ENCODE measurements around the gene LARP4. TPM values are rescaled to one million over a fixed set of nuclear protein-coding genes. Genes with fewer than 3 reads are reported as not detected.

The LARP4 gene
- total and polyA plus RNA-seq, 2 of the 4 experiments (the other 2 are of a cell fraction) = 11.3 to 42.5 TPM

DNA sequence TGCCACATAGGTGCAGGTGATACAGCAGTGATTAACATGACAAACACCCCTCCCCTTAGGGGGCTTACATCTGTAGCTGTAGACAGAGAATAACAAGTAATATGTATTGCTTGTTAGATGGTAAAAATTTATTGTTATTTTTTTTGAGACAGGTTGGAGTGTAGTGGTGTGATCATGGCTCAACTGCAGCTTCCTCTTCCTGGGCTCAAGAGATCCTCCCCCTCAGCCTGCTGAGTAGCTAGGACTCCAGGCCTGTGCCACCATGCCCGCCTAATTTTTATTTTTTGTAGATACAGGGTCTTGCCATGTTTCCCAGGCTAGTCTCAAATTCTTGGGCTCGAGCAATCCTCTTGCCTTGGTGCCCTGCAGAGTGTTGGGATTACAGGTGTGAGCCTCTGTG lies 123.9 kb downstream of the LARP4 start:
- Histone ChIP-seq H4K8ac (ENCODE audit: low read depth in 2 of 2, low read length in 2 of 2) (no peak overlapping the region), H2AK9ac (replicated peaks; ENCODE audit: low read depth, low read length, poor library complexity) (no peak overlapping the region), H3K4me3 (ENCODE audit: insufficient read depth, low read depth, low read length) (no peak overlapping the region), H4K5ac (ENCODE audit: low read depth, low read length) (no peak overlapping the region), H3K14ac (replicated peaks; ENCODE audit: low read depth, low read length) (no peak overlapping the region), H3K79me1 (ENCODE audit: low read depth in 1 of 2, low read length in 2 of 2) (peaks cover 44 to 64% of the 10 kb centered on the region in 2 experiments), H3K56ac (ENCODE audit: extremely low read depth, insufficient read depth, low read length) (no peak overlapping the region), H3K27ac (ENCODE audit: insufficient read depth, low read length) (no peak overlapping the region), H3K9me1 (ENCODE audit: insufficient read depth, low read length) (peaks cover 5% of the 10 kb centered on the region), H2AFZ (replicated peaks; ENCODE audit: low read length, poor library complexity) (no peak overlapping the region), H3K9me3 (ENCODE audit: control insufficient read depth, insufficient read depth, low read length) (no peaks in the 10 kb centered on the region), H3K36me3 (ENCODE audit: control insufficient read depth, insufficient read depth, low read length) (no peaks in the 10 kb centered on the region), H2BK20ac (ENCODE audit: low read depth, low read length) (no peak overlapping the region), H2AK5ac (ENCODE audit: low read depth, low read length) (no peak overlapping the region), H2BK120ac (ENCODE audit: low read depth, low read length) (no peak overlapping the region), H4K91ac (ENCODE audit: insufficient read depth, low read depth, low read length) (no peak overlapping the region), H3K27me3 (ENCODE audit: control insufficient read depth, insufficient read depth, low read length) (no peaks in the 10 kb centered on the region), H3K23ac (ENCODE audit: low read depth, low read length) (no peak overlapping the region), H2BK15ac (ENCODE audit: low read depth, low read length) (no peak overlapping the region), H3K4me1 (ENCODE audit: control insufficient read depth, insufficient read depth, low read length) (peaks cover 2% of the 10 kb centered on the region; the same call in 1 of the 2 replicates), H4K20me1 (ENCODE audit: insufficient read depth, low read length) (peaks cover 8% of the 10 kb centered on the region), H3K4me2 (ENCODE audit: low read depth, low read length) (no peak overlapping the region), H3K9ac (ENCODE audit: low read depth, low read length) (no peak overlapping the region), H2BK5ac (ENCODE audit: low read depth, low read length, poor library complexity, severe bottlenecking) (no peak overlapping the region), H3K18ac (ENCODE audit: low read depth, low read length) (no peak overlapping the region), H3K4ac (ENCODE audit: low read depth, low read length) (no peak overlapping the region)
- ATAC-seq (ENCODE audit: low read depth) (no peak), DNase-seq (no peak)
- intact Hi-C loops (cut with micrococcal nuclease) (loop anchor here (1.0 to 5.0 kb wide), 2 partner anchors 29 to 33 kb away; no protein-coding TSS in a partner anchor), in situ Hi-C loops (cut with MboI; ENCODE audit: low sequenced_read_pairs) (loop anchor here (25.0 kb wide), 1 partner anchor 838 kb away; no protein-coding TSS in a partner anchor), dilution Hi-C loops (cut with HindIII; ENCODE audit: low sequenced_read_pairs, unreplicated experiment) (no loop called here)
- ChIA-PET POLR2A (ENCODE audit: unreplicated experiment) (no interaction called here), CTCF (no interaction called here)
- BruUV-seq (replicated peaks) = no TSS peak
- WGBS, 2 experiments (ENCODE audit: extremely low coverage in 2 of 2, insufficient read length in 1 of 2) = 92% methylated on average over 2 of the region's 2 CpGs; no CpG with 5 or more reads in 1 of the 2 experiments
- no peak for TF ChIP-seq NFE2L2 (IDR thresholded peaks at IDR 0.05; ENCODE audit: low read depth, low read length)
- no peak for TF ChIP-seq MAFK (IDR thresholded peaks at IDR 0.05; ENCODE audit: low read depth, low read length)
- no peak for TF ChIP-seq POLR2A (IDR thresholded peaks at IDR 0.05; ENCODE audit: low read depth, low read length)
- no peak for TF ChIP-seq RAD21 (IDR thresholded peaks at IDR 0.05; ENCODE audit: low read length)
- no peak for TF ChIP-seq CEBPB (IDR thresholded peaks at IDR 0.05; ENCODE audit: low read depth, low read length)
- no peak for TF ChIP-seq SMC3 (IDR thresholded peaks at IDR 0.05; ENCODE audit: low read depth, low read length)
- no peak for TF ChIP-seq BHLHE40 (IDR thresholded peaks at IDR 0.05; ENCODE audit: low read depth, low read length)
- TF ChIP-seq, protein P1, sequence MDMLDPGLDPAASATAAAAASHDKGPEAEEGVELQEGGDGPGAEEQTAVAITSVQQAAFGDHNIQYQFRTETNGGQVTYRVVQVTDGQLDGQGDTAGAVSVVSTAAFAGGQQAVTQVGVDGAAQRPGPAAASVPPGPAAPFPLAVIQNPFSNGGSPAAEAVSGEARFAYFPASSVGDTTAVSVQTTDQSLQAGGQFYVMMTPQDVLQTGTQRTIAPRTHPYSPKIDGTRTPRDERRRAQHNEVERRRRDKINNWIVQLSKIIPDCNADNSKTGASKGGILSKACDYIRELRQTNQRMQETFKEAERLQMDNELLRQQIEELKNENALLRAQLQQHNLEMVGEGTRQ (IDR thresholded peaks at IDR 0.05; ENCODE audit: low read depth, low read length) = no peak
- TF ChIP-seq CHD1 (IDR thresholded peaks at IDR 0.05; ENCODE audit: low read depth, low read length) = no peak
- no peak for TF ChIP-seq MXI1 (IDR thresholded peaks at IDR 0.05; ENCODE audit: borderline replicate concordance, low read depth, low read length)
- TF ChIP-seq, protein P2, sequence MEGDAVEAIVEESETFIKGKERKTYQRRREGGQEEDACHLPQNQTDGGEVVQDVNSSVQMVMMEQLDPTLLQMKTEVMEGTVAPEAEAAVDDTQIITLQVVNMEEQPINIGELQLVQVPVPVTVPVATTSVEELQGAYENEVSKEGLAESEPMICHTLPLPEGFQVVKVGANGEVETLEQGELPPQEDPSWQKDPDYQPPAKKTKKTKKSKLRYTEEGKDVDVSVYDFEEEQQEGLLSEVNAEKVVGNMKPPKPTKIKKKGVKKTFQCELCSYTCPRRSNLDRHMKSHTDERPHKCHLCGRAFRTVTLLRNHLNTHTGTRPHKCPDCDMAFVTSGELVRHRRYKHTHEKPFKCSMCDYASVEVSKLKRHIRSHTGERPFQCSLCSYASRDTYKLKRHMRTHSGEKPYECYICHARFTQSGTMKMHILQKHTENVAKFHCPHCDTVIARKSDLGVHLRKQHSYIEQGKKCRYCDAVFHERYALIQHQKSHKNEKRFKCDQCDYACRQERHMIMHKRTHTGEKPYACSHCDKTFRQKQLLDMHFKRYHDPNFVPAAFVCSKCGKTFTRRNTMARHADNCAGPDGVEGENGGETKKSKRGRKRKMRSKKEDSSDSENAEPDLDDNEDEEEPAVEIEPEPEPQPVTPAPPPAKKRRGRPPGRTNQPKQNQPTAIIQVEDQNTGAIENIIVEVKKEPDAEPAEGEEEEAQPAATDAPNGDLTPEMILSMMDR (conservative IDR thresholded peaks at IDR 0.05; ENCODE audit: low read depth, low read length) = no peak
- TF ChIP-seq FOS (IDR thresholded peaks at IDR 0.05; ENCODE audit: low read depth, low read length) = no peak
- TF ChIP-seq, protein P3, sequence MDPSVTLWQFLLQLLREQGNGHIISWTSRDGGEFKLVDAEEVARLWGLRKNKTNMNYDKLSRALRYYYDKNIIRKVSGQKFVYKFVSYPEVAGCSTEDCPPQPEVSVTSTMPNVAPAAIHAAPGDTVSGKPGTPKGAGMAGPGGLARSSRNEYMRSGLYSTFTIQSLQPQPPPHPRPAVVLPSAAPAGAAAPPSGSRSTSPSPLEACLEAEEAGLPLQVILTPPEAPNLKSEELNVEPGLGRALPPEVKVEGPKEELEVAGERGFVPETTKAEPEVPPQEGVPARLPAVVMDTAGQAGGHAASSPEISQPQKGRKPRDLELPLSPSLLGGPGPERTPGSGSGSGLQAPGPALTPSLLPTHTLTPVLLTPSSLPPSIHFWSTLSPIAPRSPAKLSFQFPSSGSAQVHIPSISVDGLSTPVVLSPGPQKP (IDR thresholded peaks at IDR 0.05; ENCODE audit: borderline replicate concordance, low read depth, low read length) = no peak
- no peak for TF ChIP-seq MAZ (IDR thresholded peaks at IDR 0.05; ENCODE audit: borderline replicate concordance, low read depth, low read length)
- TF ChIP-seq RCOR1 (IDR thresholded peaks at IDR 0.05; ENCODE audit: insufficient replicate concordance, low read length) = no peak

Data from IMR-90 (cell line).